Esophagus squamous epithelium (tissue), 5 donors: ENCODE data around the gene ANGPT4. TPM values are rescaled to one million over a fixed set of nuclear protein-coding genes. Genes with fewer than 3 reads are reported as not detected.
"Not testable (repeated sequence)": the region's sequence is repeated elsewhere in the genome, so short reads cannot be mapped to it uniquely, and the experiment has no call there.

Experiments
- DNase-seq: peaks from one replicate; lab custom pipeline; 2025; lab: John Stamatoyannopoulos, UW
- H3K27ac ChIP-seq, 4 donors: fragments of 200-600 bp; sonication (generic); one replicate each; pipeline ENCODE4 v1.5.1; 2016 to 2019; ENCODE audit warnings: mild to moderate bottlenecking in 1 of 4
- H3K27me3 ChIP-seq, 4 donors: fragments of 200-600 bp; sonication (generic); 1 replicate in 3 of 4; 2 replicates in 1 of 4; pipeline versions ENCODE4 v1.5.1 to v1.6.0; 2017 to 2021; ENCODE audit warnings: antibody characterized with exemption in 1 of 4
- H3K36me3 ChIP-seq, 3 donors: fragments of 200-600 bp; sonication (generic); one replicate each; pipeline ENCODE4 v1.5.1; 2016 to 2019
- H3K4me1 ChIP-seq, 3 donors: fragments of 200-600 bp; sonication (generic); one replicate each; pipeline ENCODE4 v1.5.1; 2017 to 2019
- H3K4me3 ChIP-seq, 4 donors: fragments of 200-600 bp; sonication (generic); 1 replicate in 3 of 4; 2 replicates in 1 of 4; pipeline ENCODE4 v1.5.1; 2016 to 2019; ENCODE audit warnings: mild to moderate bottlenecking in 2 of 4, moderate library complexity in 1 of 4
- H3K9me3 ChIP-seq, 3 donors: fragments of 200-600 bp; sonication (generic); one replicate each; pipeline ENCODE4 v1.5.1; 2016 to 2019
- CTCF ChIP-seq, 6 experiments: fragments of 450-650 bp in 4 of 6; fragments of 200-600 bp in 2 of 6; sonication (generic) in 2 of 6; IDR thresholded peaks; one replicate each; pipeline ENCODE4 v1.5.1; 2016 to 2019; ENCODE audit warnings: antibody characterized with exemption in 6 of 6, mild to moderate bottlenecking in 4 of 6, moderate library complexity in 4 of 6
- POLR2A ChIP-seq, 4 donors: fragments of 450-650 bp; IDR thresholded peaks; one replicate each; pipeline ENCODE4 v1.6.1; 2017; ENCODE audit warnings: antibody characterized with exemption in 4 of 4, mild to moderate bottlenecking in 4 of 4, moderate library complexity in 3 of 4
- WGBS, 2 donors: methylation state at CpG; one replicate each; pipeline ENCODE4 v1.1.5; 2018; 5-methylcytosine and 5-hydroxymethylcytosine counted together
- intact Hi-C: fragments of 100-400 bp; cut with DNase I; formaldehyde crosslinking; loops from one replicate; pipeline ENCODE4 v1.15.0; 2022
- total RNA-seq, 4 donors: library from RNA; depleted of rRNA; stranded (reverse); fragments of >200 nt; gene quantifications; one replicate each; pipeline ENCODE4 v1.1.0, GENCODE V29; 2016
- donor health status: DM: yes; HTN: yes; CAD: no.

The ANGPT4 gene
- total RNA-seq, 4 donors from 2014 or later: under 0.01 to 0.38 (median 0.09) TPM; not detected in 1

DNA sequence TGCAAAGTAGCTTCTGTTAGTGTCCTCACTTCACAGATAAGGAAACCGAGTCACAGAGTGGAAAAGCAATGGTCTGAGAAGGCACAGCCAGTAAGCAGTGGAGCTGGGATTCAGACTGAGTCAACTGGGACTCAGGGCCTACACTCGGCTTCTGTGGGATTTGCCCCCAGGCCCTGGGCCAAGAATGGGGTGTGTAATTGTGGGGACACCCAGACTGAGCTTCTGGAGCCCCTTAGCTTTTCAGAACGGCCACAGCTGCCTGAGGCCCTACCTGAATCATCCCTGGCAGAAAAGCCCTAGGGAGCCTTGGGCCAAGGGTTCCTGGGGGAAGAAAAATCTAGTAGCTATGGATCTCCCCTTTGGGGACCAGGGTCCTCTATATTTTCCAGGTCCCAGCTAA is 6.5 kb downstream of the ANGPT4 start:
- TF ChIP-seq CTCF (IDR thresholded peaks at IDR 0.05): no peak
- no peak for TF ChIP-seq POLR2A (IDR thresholded peaks at IDR 0.05)
- intact Hi-C loops: no loop called here
- H3K4me3 ChIP-seq: no peak overlapping the region
- H3K4me1 ChIP-seq: peaks cover 0 to 11% (median 4%) of the 10 kb centered on the region in 3 donors
- no peaks in the 10 kb centered on the region for H3K36me3 ChIP-seq
- H3K27ac ChIP-seq: no peak overlapping the region
- H3K27me3 ChIP-seq: peaks cover 0 to 17% (median 0%) of the 10 kb centered on the region in 4 donors
- no peaks in the 10 kb centered on the region for H3K9me3 ChIP-seq
- no peak for DNase-seq
- 79% methylated on average over 2 of the region's 3 CpGs; no CpG with 5 or more reads in 1 of the 2 donors for WGBS, 2 donors

GRCh38 chr20:906703-907270 is 9.3 kb downstream of the ANGPT4 start:
- Histone ChIP-seq H3K27me3 (peaks cover 0 to 4% (median 0%) of the 10 kb centered on the region in 4 donors), H3K36me3 (no peaks in the 10 kb centered on the region), H3K27ac (no peak overlapping the region), H3K9me3 (no peaks in the 10 kb centered on the region), H3K4me3 (no peak overlapping the region), H3K4me1 (peaks cover 0 to 16% (median 4%) of the 10 kb centered on the region in 3 donors)
- WGBS, 2 donors: 66 to 95% methylated on average over 2 to 4 of the region's 4 CpGs
- no peak for DNase-seq
- intact Hi-C loops: no loop called here
- no peak for TF ChIP-seq POLR2A (IDR thresholded peaks at IDR 0.05)
- no peak for TF ChIP-seq CTCF (IDR thresholded peaks at IDR 0.05)

DNA sequence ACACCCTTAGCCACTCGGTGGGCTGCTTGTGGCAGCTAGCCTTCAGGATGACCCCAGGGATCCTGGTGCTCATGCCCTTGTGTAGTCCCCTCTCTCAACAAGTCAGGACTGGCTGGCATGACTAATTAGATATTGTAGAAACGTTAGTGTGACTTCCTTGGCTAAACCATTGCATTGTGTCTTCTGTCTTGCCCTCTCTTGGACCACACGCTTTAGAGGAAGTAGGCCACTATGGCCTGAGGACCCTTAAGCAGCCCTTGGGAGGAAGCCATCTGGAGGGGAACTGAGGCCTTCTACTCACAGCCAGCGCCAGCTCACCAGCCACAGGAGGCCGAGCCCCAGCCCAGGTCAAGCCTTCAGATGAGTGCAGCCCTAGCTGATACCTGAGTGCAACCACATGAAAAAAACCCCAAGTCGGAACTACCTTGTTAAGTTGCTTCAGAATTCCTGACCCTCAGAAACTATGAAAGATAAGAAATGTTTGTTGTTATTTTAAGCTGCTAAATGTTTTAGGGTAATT is 10.1 kb downstream of the ANGPT4 start:
- WGBS, 2 donors: 59 to 88% methylated on average over 2 to 6 of the region's 6 CpGs
- TF ChIP-seq CTCF (IDR thresholded peaks at IDR 0.05) (no peak), POLR2A (IDR thresholded peaks at IDR 0.05) (no peak)
- no peaks in the 10 kb centered on the region for H3K36me3 ChIP-seq
- H3K27me3 ChIP-seq: no peaks in the 10 kb centered on the region
- H3K27ac ChIP-seq: no peak overlapping the region
- H3K9me3 ChIP-seq: no peaks in the 10 kb centered on the region
- intact Hi-C loops: no loop called here
- no peak for DNase-seq
- H3K4me1 ChIP-seq: peaks cover 0 to 9% (median 4%) of the 10 kb centered on the region in 3 donors
- H3K4me3 ChIP-seq: no peak overlapping the region

DNA sequence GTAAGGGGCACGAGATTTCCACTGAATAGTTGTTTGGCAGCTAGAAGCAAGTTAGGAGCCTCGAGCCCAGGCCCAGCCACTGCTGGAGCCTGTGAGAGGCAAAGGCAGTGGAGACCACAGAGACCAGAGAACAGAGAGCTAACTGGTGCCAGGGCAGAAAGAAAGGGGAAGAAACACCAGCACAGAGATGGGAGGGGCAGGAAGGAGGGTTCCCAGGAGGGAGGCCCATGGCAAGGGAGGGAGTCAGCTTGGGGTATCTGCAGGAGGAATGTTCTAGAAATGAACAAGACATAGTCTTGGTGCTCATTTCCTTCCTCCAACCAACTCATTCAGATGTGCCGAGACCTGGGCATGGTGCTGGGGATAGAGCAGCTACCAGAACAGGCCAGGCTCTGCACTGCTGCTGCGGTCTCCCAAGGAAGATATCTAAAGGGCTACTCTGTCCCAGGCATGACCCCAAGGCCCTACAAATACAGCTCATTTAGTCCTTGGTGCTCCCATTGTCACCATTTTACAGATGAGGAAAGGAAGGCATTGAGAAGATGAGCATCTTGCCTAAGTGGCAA is 10.7 kb downstream of the ANGPT4 start:
- Histone ChIP-seq H3K9me3 (no peaks in the 10 kb centered on the region), H3K4me1 (peaks cover 0 to 7% (median 4%) of the 10 kb centered on the region in 3 donors), H3K36me3 (no peaks in the 10 kb centered on the region), H3K27ac (no peak overlapping the region), H3K4me3 (no peak overlapping the region), H3K27me3 (no peaks in the 10 kb centered on the region)
- TF ChIP-seq CTCF (IDR thresholded peaks at IDR 0.05): no peak
- no peak for TF ChIP-seq POLR2A (IDR thresholded peaks at IDR 0.05)
- WGBS, 2 donors: 45 to 72% methylated on average over 4 of the region's 4 CpGs
- no peak for DNase-seq
- intact Hi-C loops: no loop called here

DNA sequence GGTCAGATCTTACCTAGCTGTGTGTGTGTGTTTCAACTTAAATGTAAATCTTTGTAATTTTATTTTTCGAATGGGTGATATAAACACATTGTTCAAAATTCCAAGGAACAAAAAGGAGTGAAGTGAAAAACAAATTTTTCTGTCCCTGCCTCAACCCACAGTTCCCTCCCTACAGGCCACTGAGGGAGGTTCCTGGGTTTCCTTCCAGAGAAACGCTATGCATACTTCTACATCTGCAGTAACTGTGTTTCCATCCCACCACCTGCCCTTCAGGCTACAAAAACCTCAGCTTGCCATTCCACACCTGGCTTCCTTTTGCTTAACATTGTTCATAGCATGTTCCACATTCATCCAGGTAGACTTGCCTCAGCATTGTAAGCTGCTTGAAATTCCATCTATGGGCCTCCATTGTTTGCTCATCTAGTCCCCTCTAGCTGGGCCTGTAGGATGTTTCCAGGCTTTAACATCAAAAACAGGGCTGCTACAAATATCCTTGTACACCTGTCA is 12.0 kb downstream of the ANGPT4 start:
- 52 to 74% methylated on average over 2 of the region's 2 CpGs for WGBS, 2 donors
- Histone ChIP-seq H3K9me3 (no peaks in the 10 kb centered on the region), H3K27ac (no peak overlapping the region), H3K27me3 (no peaks in the 10 kb centered on the region), H3K36me3 (no peaks in the 10 kb centered on the region), H3K4me3 (no peak overlapping the region), H3K4me1 (peaks cover 0 to 7% (median 4%) of the 10 kb centered on the region in 3 donors)
- TF ChIP-seq POLR2A (IDR thresholded peaks at IDR 0.05): no peak
- no peak for TF ChIP-seq CTCF (IDR thresholded peaks at IDR 0.05)
- intact Hi-C loops: no loop called here
- DNase-seq: no peak

DNA sequence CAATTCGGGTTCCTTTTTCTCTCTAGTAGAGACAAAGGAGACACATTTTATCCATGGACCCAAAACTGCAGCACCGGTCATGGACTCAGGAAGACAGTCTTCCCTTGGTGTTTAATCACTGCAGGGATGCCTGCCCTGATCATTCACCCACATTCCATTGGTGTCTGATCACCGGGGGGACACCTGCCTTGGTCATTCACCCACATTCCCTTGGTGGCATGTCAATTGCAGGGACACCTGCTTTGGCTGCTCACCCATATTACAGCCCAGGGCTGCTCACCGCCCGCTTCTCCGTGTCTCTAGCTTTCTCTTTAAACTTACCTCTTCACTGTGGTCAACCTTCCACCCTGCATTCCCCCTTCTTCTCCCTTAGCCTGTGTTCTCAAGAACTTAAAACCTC is 18.7 kb downstream of the ANGPT4 start:
- H3K9me3 ChIP-seq, intact Hi-C loops, DNase-seq, H3K36me3 ChIP-seq, H3K4me3 ChIP-seq, H3K4me1 ChIP-seq, H3K27me3 ChIP-seq, H3K27ac ChIP-seq: not testable (repeated sequence)
- WGBS, 2 donors: 88 to 91% methylated on average over 6 of the region's 6 CpGs
